ENCODE data around the gene FAM180A. TPM values are rescaled to one million over a fixed set of nuclear protein-coding genes. Genes with fewer than 3 reads are reported as not detected.

Gene FAM180A
- total and polyA plus RNA-seq, 2 of the 8 experiments (the other 6 are each of a cell fraction or from before 2014, with no cell fraction given), result not detected

GRCh38 chr7:135793841-135794240 is 45.2 kb upstream of the FAM180A start:
- no peak for FAIRE-seq
- H4K91ac ChIP-seq (replicated peaks; ENCODE audit: insufficient read length, low read length), result no peak overlapping the region
- no peaks in the 10 kb centered on the region for H4K20me1 ChIP-seq (replicated peaks in 1 of 2; ENCODE audit: control insufficient read depth in 1 of 2, insufficient read depth in 2 of 2, low read length in 2 of 2)
- no peak overlapping the region for H3K4ac ChIP-seq (replicated peaks; ENCODE audit: insufficient read length, low read depth, low read length)
- no peak overlapping the region for H3K27ac ChIP-seq (ENCODE audit: low read depth, low read length)
- H2BK15ac ChIP-seq (ENCODE audit: low read length), result no peak overlapping the region
- no peaks in the 10 kb centered on the region for H3K27me3 ChIP-seq (replicated peaks in 1 of 4; ENCODE audit: control insufficient read depth in 3 of 4, extremely low read depth in 1 of 4, insufficient read depth in 3 of 4, low read length in 3 of 4)
- H3K4me2 ChIP-seq (ENCODE audit: insufficient read depth in 1 of 2, low read depth in 2 of 2, low read length in 2 of 2), result no peak overlapping the region
- ChIA-PET POLR2A (ENCODE audit: partially characterized antibody) (no interaction called here), CTCF (ENCODE audit: partially characterized antibody) (interaction anchor here (0.7 to 1.3 kb wide), 5 partner anchors 15 to 89 kb away, joined by 3 to 4 read pairs (median 3); no protein-coding TSS in a partner anchor)
- H3K9ac ChIP-seq (replicated peaks in 1 of 4; ENCODE audit: extremely low read depth in 1 of 4, low read depth in 3 of 4, low read length in 3 of 4), result no peak overlapping the region
- 83% methylated on average over 2 of the region's 2 CpGs; no CpG with 5 or more reads in 1 of the 2 experiments for WGBS, 2 experiments (ENCODE audit: extremely low coverage in 1 of 2, insufficient coverage in 1 of 2, insufficient read length in 1 of 2, insufficient replicate concordance in 2 of 2, low coverage in 1 of 2, low lambda C conversion rate in 2 of 2, missing lambda C conversion rate in 1 of 2)
- H2AK5ac ChIP-seq (ENCODE audit: low read depth, low read length), result no peak overlapping the region
- TF ChIP-seq USF2 (IDR thresholded peaks at IDR 0.05; ENCODE audit: low read length) (peak; percentile 51; the same call in 1 of the 2 replicates), PHF8 (conservative IDR thresholded peaks at IDR 0.05; ENCODE audit: low read depth, low read length) (no peak), CBX8 (IDR thresholded peaks at IDR 0.05; ENCODE audit: borderline replicate concordance, low read depth, low read length) (no peak)
- H3K79me2 ChIP-seq (ENCODE audit: control insufficient read depth in 1 of 2, insufficient read depth in 2 of 2, low read length in 2 of 2), result no peaks in the 10 kb centered on the region
- H3K23ac ChIP-seq (ENCODE audit: insufficient read length), result no peak overlapping the region
- no peaks in the 10 kb centered on the region for H3K36me3 ChIP-seq (ENCODE audit: control insufficient read depth in 2 of 4, insufficient read depth in 4 of 4, low read length in 3 of 4)
- H3K14ac ChIP-seq (ENCODE audit: insufficient read length), result no peak overlapping the region
- no peak overlapping the region for H2BK120ac ChIP-seq (replicated peaks; ENCODE audit: low read depth, low read length)
- 0 out of 4 replicates have a peak, but pooled peaks cover 0 to 2% of the 10 kb centered on the region in 2 experiments for H3K9me3 ChIP-seq (ENCODE audit: insufficient read depth in 2 of 2, low read depth in 1 of 2, low read length in 1 of 2)
- no peak overlapping the region for H3K56ac ChIP-seq (replicated peaks; ENCODE audit: insufficient read length, low read depth, low read length)
- no peak overlapping the region for H2BK5ac ChIP-seq (ENCODE audit: low read depth, low read length)
- H4K8ac ChIP-seq (ENCODE audit: extremely low read depth, insufficient read depth, low read length), result no peak overlapping the region
- no peak overlapping the region for H2BK12ac ChIP-seq (ENCODE audit: low read depth, low read length)
- H3K23me2 ChIP-seq (ENCODE audit: low read depth, low read length), result no peaks in the 10 kb centered on the region
- H3K79me1 ChIP-seq (ENCODE audit: low read depth, low read length), result no peaks in the 10 kb centered on the region
- no peak overlapping the region for H2BK20ac ChIP-seq (ENCODE audit: low read length)
- H4K5ac ChIP-seq (ENCODE audit: insufficient read length, low read depth, low read length), result no peak overlapping the region
- H2AFZ ChIP-seq (ENCODE audit: low read length), result no peak overlapping the region
- no peak overlapping the region for H3K4me3 ChIP-seq (ENCODE audit: extremely low read depth in 1 of 4, insufficient read depth in 2 of 4, low read depth in 3 of 4, low read length in 4 of 4)
- H3K18ac ChIP-seq (ENCODE audit: extremely low read depth, low read length), result no peak overlapping the region
- no peak for DNase-seq (ENCODE audit: low read depth in 1 of 2, low spot score in 2 of 2)
- H3K4me1 ChIP-seq (replicated peaks in 1 of 4; ENCODE audit: control insufficient read depth in 3 of 4, insufficient read depth in 4 of 4, low read length in 3 of 4), result no peaks in the 10 kb centered on the region
